ENCODE measurements around the gene ABLIM2.

DNA sequence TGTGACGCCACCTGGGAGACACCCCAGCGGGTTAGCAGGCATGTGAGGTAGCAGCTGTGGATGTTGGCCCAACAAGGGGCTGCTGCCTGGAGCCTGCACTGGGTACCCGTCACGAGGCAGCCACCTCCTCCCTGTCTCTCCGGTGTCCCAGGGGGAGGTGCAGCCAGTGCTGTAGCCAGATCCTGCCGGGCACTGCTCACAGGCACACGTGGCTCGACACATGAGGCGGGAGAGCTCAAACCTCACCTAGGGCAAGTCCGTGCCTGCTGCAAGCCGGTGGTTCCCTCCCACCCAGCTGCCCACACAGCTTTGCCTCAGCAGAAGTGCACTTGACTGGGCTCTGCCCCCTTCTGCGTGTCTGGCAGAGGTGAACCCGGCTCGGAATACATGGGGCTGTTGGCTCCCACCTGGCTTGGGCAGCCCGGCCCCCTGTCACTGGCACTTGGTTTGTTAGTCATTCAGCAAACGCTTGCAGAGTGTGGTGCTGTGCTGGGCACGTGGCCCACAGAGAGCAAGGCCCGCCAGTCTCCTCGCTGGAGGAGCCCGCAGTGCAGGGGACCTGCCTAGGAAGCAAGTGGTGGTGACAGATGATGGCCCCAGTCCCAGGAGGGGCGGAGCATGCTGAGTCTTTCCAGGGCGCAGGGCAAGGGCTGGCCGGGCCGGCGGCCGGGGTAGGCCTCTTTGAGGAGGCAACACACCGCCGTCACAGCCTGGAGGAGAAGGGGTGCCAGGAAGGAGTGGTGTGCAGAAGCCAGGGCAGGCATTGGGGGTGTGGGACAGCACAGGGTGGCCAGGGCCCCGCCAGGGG, 30.3 kb upstream of the ABLIM2 start:
- TF ChIP-seq, protein P1, sequence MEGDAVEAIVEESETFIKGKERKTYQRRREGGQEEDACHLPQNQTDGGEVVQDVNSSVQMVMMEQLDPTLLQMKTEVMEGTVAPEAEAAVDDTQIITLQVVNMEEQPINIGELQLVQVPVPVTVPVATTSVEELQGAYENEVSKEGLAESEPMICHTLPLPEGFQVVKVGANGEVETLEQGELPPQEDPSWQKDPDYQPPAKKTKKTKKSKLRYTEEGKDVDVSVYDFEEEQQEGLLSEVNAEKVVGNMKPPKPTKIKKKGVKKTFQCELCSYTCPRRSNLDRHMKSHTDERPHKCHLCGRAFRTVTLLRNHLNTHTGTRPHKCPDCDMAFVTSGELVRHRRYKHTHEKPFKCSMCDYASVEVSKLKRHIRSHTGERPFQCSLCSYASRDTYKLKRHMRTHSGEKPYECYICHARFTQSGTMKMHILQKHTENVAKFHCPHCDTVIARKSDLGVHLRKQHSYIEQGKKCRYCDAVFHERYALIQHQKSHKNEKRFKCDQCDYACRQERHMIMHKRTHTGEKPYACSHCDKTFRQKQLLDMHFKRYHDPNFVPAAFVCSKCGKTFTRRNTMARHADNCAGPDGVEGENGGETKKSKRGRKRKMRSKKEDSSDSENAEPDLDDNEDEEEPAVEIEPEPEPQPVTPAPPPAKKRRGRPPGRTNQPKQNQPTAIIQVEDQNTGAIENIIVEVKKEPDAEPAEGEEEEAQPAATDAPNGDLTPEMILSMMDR (IDR thresholded peaks at IDR 0.05; ENCODE audit: insufficient read depth, low read length, poor library complexity, severe bottlenecking) = no peak
- no peak for TF ChIP-seq EZH2phosphoT487 (conservative IDR thresholded peaks at IDR 0.05; ENCODE audit: low read length)
